ENCODE results near the gene DOCK3. TPM values are rescaled to one million over a fixed set of nuclear protein-coding genes. Genes with fewer than 3 reads are reported as not detected.

The DOCK3 gene
- total and polyA plus RNA-seq, 10 of the 15 experiments (the other 5 are each of a cell fraction or from before 2014, with no cell fraction given): 0.02 to 0.52 (median 0.04) TPM; not detected in 5

DNA sequence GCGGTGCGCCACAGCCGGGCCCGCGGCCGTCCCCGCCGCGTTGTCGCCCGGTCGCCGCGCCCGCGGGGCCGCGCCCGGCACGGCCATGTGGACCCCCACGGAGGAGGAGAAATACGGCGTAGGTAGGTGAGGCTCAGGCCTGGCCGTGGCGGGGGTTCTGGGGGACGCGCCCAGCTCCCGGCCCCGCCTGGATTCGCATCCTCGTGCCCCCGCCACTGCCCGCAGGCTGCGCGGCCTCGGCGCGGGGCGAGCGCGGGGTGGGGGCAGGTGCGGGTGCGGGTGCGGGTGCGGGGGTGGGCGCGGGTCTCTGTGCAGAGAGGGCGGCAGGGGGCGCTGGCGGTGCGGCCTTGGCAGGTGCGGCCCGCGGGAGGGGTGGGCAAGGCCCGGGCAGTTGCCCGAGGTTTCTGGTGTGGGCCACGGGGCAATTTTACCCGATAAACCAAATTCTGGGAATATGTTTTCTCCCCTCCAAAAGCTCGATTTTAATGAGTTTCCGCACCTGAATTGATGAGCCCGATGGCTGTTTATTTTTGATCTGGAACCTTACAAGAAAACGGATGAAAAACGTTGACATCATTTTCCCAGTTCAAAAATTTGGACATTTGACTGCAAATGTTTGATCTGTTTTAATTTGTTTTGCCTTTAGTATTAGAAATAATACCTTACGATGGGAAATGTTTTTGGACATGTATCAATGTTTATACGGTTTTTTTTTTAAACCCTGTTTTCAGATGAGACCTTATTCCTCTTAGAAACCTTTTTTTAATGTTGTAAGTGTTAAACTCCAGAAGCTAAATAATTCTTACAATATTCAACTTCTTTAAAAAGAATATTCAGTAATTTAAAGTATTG lies 678 bp downstream of the DOCK3 start (continued):
- TF ChIP-seq, protein P1, sequence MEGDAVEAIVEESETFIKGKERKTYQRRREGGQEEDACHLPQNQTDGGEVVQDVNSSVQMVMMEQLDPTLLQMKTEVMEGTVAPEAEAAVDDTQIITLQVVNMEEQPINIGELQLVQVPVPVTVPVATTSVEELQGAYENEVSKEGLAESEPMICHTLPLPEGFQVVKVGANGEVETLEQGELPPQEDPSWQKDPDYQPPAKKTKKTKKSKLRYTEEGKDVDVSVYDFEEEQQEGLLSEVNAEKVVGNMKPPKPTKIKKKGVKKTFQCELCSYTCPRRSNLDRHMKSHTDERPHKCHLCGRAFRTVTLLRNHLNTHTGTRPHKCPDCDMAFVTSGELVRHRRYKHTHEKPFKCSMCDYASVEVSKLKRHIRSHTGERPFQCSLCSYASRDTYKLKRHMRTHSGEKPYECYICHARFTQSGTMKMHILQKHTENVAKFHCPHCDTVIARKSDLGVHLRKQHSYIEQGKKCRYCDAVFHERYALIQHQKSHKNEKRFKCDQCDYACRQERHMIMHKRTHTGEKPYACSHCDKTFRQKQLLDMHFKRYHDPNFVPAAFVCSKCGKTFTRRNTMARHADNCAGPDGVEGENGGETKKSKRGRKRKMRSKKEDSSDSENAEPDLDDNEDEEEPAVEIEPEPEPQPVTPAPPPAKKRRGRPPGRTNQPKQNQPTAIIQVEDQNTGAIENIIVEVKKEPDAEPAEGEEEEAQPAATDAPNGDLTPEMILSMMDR (IDR thresholded peaks at IDR 0.05 in 2 of 3, conservative IDR thresholded peaks at IDR 0.05 in 1 of 3; ENCODE audit: control insufficient read depth in 2 of 3, extremely low read depth in 1 of 3, insufficient read depth in 1 of 3, low read depth in 3 of 3, low read length in 3 of 3): 0 out of 6 replicates have a peak, but pooled peaks have one; percentile 7 to 14 (median 10)
- TF ChIP-seq, protein P2, sequence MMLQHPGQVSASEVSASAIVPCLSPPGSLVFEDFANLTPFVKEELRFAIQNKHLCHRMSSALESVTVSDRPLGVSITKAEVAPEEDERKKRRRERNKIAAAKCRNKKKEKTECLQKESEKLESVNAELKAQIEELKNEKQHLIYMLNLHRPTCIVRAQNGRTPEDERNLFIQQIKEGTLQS (IDR thresholded peaks at IDR 0.05; ENCODE audit: borderline replicate concordance, extremely low read depth, low read depth, low read length): no peak
- TF ChIP-seq MXI1 (IDR thresholded peaks at IDR 0.05; ENCODE audit: low read depth, low read length) (no peak), EGR1 (IDR thresholded peaks at IDR 0.05; ENCODE audit: borderline replicate concordance in 1 of 2, low read depth in 2 of 2, low read length in 2 of 2) (peak in 1 of 2 experiments; percentile 35; a peak in 1 of 3 replicates), TCF7 (IDR thresholded peaks at IDR 0.05; ENCODE audit: borderline replicate concordance) (no peak), RAD21 (IDR thresholded peaks at IDR 0.05; ENCODE audit: insufficient read depth, low read depth, low read length) (0 out of 2 replicates have a peak, but pooled peaks have one; percentile 5), RB1 (IDR thresholded peaks at IDR 0.05; ENCODE audit: borderline replicate concordance) (no peak)
- TF ChIP-seq, protein P3, sequence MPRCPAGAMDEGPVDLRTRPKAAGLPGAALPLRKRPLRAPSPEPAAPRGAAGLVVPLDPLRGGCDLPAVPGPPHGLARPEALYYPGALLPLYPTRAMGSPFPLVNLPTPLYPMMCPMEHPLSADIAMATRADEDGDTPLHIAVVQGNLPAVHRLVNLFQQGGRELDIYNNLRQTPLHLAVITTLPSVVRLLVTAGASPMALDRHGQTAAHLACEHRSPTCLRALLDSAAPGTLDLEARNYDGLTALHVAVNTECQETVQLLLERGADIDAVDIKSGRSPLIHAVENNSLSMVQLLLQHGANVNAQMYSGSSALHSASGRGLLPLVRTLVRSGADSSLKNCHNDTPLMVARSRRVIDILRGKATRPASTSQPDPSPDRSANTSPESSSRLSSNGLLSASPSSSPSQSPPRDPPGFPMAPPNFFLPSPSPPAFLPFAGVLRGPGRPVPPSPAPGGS (IDR thresholded peaks at IDR 0.05; ENCODE audit: borderline replicate concordance, insufficient read depth, low read depth, low read length, poor library complexity, severe bottlenecking): no peak
